ENCODE results near the gene PPFIA1. TPM values are rescaled to one million over a fixed set of nuclear protein-coding genes. Genes with fewer than 3 reads are reported as not detected.

Gene PPFIA1
- 39.6 and 58.4 TPM in 2 replicates for total RNA-seq
- polyA plus RNA-seq, result 36.0 and 36.2 TPM in 2 replicates

GRCh38 chr11:70270104-70270876 is at the start of gene PPFIA1:
TSS of gene PPFIA1 (plus strand) at chr11:70270690. CDS start at chr11:70272173, 1,483 bp downstream.
- Histone ChIP-seq H3K36me3 (replicated peaks; ENCODE audit: insufficient read depth, low read depth) (no peaks in the 10 kb centered on the region), H3K27me3 (peaks cover 7% of the 10 kb centered on the region), H3K9me2 (replicated peaks; ENCODE audit: insufficient read depth) (no peaks in the 10 kb centered on the region), H3K9me3 (ENCODE audit: low read depth) (no peaks in the 10 kb centered on the region), H3K4me3 (peak within 1 kb of the TSS; percentile 80), H3K4me2 (peak within 1 kb of the TSS; percentile 93), H2AFZ (peak within 1 kb of the TSS; percentile 94), H4K20me1 (ENCODE audit: insufficient read depth, poor library complexity, severe bottlenecking) (peaks cover 18% of the 10 kb centered on the region), H3K4me1 (ENCODE audit: insufficient read depth) (peaks cover 11% of the 10 kb centered on the region), H3K27ac (peak within 1 kb of the TSS; percentile 88), H3K79me2 (peaks cover 49% of the 10 kb centered on the region)
- TF ChIP-seq CTCF (IDR thresholded peaks at IDR 0.05; ENCODE audit: poor library complexity) (no peak), EZH2 (IDR thresholded peaks at IDR 0.05; ENCODE audit: borderline replicate concordance) (no peak), EZH2phosphoT487 (IDR thresholded peaks at IDR 0.05; ENCODE audit: low read depth, severe bottlenecking, unreplicated experiment) (no peak)
- 0% methylated on average over 62 of the region's 99 CpGs for WGBS (ENCODE audit: low lambda C conversion rate, missing lambda C conversion rate)
- peak; percentile 99 for DNase-seq (ENCODE audit: low spot score)

- Histone ChIP-seq H3K27me3 (no peaks in the 10 kb centered on the region), H3K27ac (no peak overlapping the region), H3K4me1 (ENCODE audit: insufficient read depth) (no peaks in the 10 kb centered on the region), H3K4me3 (no peak overlapping the region), H3K4me2 (no peak overlapping the region), H4K20me1 (ENCODE audit: insufficient read depth, poor library complexity, severe bottlenecking) (no peaks in the 10 kb centered on the region), H3K79me2 (no peaks in the 10 kb centered on the region), H2AFZ (no peak overlapping the region), H3K9me2 (replicated peaks; ENCODE audit: insufficient read depth) (no peaks in the 10 kb centered on the region), H3K9me3 (ENCODE audit: low read depth) (no peaks in the 10 kb centered on the region), H3K36me3 (replicated peaks; ENCODE audit: insufficient read depth, low read depth) (no peaks in the 10 kb centered on the region)
- no peak for TF ChIP-seq EZH2 (IDR thresholded peaks at IDR 0.05; ENCODE audit: borderline replicate concordance)
- no peak for TF ChIP-seq EZH2phosphoT487 (IDR thresholded peaks at IDR 0.05; ENCODE audit: low read depth, severe bottlenecking, unreplicated experiment)
- TF ChIP-seq CTCF (IDR thresholded peaks at IDR 0.05; ENCODE audit: poor library complexity), result no peak
- 95% methylated on average over 1 of the region's 1 CpG for WGBS (ENCODE audit: low lambda C conversion rate, missing lambda C conversion rate)
- DNase-seq (ENCODE audit: low spot score), result no peak
Measured at GRCh38 chr11:70220920-70221319, 49.6 kb upstream of the PPFIA1 start.

- TF ChIP-seq EZH2phosphoT487 (IDR thresholded peaks at IDR 0.05; ENCODE audit: low read depth, severe bottlenecking, unreplicated experiment), result no peak
- TF ChIP-seq EZH2 (IDR thresholded peaks at IDR 0.05; ENCODE audit: borderline replicate concordance), result no peak
- TF ChIP-seq CTCF (IDR thresholded peaks at IDR 0.05; ENCODE audit: poor library complexity), result no peak
- no peaks in the 10 kb centered on the region for H4K20me1 ChIP-seq (ENCODE audit: insufficient read depth, poor library complexity, severe bottlenecking)
- H3K9me2 ChIP-seq (replicated peaks; ENCODE audit: insufficient read depth), result no peaks in the 10 kb centered on the region
- no peaks in the 10 kb centered on the region for H3K36me3 ChIP-seq (replicated peaks; ENCODE audit: insufficient read depth, low read depth)
- no peaks in the 10 kb centered on the region for H3K79me2 ChIP-seq
- 77% methylated on average over 8 of the region's 8 CpGs for WGBS (ENCODE audit: low lambda C conversion rate, missing lambda C conversion rate)
- H3K4me1 ChIP-seq (ENCODE audit: insufficient read depth), result no peaks in the 10 kb centered on the region
- no peaks in the 10 kb centered on the region for H3K9me3 ChIP-seq (ENCODE audit: low read depth)
- no peaks in the 10 kb centered on the region for H3K27me3 ChIP-seq
- no peak for DNase-seq (ENCODE audit: low spot score)
- no peak overlapping the region for H2AFZ ChIP-seq
- no peak overlapping the region for H3K4me3 ChIP-seq
- H3K27ac ChIP-seq, result no peak overlapping the region
- no peak overlapping the region for H3K4me2 ChIP-seq
Measured at GRCh38 chr11:70225681-70226177, 44.8 kb upstream of the PPFIA1 start.

Data from hepatocyte (in vitro differentiated cells).